ENCODE measurements around the gene POPDC3.
"Not testable (repeated sequence)": the region's sequence is repeated elsewhere in the genome, so short reads cannot be mapped to it uniquely, and the experiment has no call there.

POPDC3 gene, protein sequence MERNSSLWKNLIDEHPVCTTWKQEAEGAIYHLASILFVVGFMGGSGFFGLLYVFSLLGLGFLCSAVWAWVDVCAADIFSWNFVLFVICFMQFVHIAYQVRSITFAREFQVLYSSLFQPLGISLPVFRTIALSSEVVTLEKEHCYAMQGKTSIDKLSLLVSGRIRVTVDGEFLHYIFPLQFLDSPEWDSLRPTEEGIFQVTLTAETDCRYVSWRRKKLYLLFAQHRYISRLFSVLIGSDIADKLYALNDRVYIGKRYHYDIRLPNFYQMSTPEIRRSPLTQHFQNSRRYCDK

DNA sequence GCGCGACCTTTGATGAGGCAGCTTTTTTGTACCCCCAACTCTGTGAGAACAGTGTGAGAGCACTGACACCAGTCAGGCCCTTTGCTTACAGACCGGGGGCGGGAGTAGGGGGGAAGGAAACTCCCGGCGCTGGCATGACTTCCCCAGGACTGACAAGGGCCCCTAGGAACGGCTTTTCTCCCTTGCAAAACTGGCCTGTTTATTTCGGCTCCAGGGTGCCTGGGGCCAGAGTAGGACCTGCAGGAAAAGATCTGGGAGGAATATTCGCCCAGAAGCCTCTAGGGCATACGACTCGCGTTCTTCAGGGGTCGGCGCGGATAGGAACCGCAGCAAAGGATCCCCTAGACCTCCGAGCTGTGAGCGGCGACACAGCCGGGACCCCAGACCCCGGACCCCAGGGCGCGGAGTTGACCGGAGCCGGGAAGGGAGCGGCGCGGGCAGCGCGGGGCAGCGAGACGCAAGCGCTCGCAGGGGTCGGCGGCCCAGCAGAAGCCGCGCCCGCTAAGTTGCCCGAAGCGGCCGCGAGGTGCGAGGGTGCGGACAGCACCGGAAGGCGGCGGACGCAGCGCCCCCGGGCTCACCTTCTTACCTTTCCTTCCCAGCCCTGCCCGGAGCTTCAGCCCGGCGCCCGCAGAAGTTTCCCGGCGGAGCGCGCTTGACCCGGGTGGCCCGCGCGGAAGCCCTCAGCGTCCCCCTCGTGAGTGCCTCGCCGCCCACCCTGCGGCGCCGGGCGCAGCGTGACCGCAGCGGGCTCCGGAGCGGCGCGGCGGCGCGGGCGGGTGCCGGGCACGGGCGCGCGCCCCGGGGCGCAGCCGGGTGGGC lies at the start of gene POPDC3:
POPDC3 (minus strand) TSS at position 771 of the 822 bp plus-strand sequence. CDS start 18,105 bp downstream, outside the sequence.
- no peak for DNase-seq (ENCODE audit: low read depth)

DNA sequence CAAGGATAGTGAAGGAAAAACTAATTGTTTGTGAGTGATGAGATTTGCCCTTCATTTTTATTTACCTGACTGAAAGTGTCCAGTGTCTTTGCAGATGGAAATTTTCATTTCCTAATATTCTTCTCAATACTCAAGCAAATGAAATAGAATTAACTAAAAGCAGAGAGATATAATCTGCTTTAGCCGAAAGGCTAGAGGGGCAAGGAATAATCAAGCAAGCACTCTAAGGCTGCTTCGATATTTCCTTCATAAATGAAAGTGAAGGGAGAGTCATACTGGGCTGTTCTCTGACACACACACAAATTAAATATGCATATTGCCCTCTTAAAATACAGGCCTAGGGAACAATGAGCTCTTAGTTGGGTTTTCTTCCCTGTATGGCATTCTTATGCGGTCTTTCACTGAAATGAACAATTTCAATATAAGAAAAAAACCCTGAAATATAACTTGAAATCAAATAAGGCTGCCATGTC lies 47.5 kb upstream of the POPDC3 start:
- DNase-seq (ENCODE audit: low read depth) = no peak

DNA sequence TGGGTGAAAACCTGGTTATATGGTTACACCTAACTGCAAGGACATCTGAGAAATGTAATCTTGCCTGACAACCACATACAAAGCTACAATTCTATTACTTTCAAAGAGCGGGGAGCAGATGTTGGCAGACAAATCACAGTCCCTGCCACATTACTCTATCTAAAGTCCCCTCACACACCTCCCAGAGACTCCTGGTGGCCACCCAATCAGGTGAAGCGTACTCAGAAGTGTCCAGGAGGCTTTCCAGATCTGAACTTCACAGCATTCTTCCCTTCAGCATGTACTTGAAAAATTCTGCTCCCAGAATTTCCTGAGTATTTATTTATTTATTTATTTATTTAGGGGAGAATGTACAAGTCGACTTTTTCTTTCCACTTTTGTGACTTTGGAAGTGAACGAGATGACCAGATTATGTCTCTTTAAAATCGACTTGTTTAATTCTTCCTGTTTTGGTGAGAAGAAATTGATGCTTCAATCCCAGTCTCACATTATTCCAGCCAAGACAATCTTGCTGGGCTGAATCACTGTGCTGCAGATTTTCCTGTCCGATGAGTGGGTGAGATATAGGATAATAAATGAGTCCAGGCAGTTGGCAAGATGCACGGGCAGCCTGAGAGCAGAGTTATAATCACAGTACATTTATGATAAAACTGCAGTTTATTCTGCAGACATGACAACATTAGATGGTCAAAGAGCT lies 46.9 kb upstream of the POPDC3 start:
- no peak for DNase-seq (ENCODE audit: low read depth)

DNA sequence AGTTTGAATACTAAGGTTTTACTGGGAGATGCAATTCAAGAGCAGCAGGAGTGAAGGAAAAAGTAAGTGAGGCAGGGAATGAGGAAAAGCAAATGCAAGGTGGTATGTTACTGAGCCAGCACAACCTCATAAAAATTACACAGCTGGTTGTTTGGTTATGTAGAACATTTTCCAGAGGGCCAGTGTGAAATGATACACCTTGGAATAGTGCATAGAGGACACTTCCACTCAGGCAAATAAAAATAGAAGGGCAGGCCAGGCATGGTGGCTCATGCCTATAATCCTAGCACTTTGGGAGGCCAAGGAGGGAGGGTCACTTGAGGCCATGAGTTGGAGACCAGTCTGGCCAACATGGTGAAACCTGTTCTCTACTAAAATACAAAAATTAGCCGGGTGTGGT lies 43.4 kb upstream of the POPDC3 start:
- DNase-seq (ENCODE audit: low read depth) = no peak

DNA sequence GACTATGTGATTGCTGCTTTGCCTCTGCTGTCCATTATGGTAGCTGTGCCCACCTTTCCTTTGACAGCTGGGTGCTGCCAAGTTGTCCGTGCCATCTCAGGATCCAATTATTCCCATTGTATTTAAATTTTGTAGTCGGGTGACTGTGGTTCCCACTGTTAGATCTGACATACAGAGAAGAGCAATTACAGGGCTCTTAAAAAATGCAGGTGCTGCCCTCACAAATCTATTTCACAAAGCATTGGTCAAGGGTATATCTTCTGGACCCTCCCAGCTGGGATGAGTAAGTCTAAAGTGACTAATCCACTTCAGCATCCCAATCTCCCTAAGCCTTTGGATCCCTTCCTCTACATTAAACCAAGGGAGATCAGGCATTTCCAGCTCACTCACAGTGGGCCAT lies 41.4 kb upstream of the POPDC3 start:
- DNase-seq (ENCODE audit: low read depth) = not testable (repeated sequence)

DNA sequence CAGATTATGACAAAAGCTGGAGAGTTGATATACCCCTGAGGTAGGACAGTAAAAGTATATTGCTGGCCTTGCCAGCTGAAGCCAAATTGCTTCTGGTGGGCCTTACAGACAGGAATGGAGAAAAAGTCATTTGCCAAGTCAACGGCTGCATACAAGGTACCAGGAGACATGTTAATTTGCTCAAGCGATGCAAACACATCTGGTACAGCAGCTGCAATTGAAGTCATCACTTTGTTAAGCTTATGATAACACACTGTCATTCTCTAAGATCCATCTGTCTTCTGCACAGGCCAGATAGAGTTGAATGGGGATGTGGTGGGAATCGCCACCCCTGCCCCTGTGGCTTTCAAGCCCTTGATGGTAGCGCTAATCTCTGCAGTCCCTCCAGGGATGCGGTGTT lies 40.4 kb upstream of the POPDC3 start:
- no peak for DNase-seq (ENCODE audit: low read depth)

DNA sequence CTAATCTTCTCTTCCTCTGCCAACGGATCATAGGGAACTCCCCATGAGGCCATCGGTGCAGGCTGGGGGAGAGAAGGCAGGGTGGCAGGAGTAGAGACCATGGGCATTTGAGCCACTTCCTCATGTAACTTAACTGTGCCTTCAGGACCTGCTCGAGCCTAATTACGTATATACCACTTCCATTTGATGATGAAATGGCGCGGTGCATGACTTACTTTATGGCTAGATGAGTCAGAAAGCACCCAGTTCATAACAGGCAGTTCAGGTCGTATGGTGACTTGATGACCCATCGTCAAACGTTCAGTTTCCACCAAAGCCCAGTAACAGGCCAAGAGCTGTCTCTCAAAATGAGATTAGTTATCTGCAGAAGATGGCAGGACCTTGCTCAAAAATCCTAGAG lies 39.4 kb upstream of the POPDC3 start:
- not testable (repeated sequence) for DNase-seq (ENCODE audit: low read depth)

DNA sequence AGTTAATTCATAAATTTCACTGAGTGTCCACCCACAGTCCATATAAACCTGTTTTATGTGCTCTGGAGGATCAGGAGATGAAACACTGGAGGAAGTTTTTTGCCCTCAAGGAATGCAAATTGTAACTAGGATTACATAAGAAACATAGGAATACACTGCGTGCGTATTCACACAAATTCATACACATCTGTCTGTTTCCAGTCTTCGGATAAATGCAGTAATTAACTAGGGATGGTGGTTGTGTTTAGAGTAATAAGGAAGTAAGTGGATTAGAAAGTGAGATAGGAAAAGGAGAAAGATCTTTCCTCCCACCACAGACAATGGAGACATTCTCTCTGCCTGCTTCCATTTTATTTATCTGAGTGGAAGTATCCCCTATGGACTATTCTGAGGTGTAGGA lies 35.7 kb upstream of the POPDC3 start:
- no peak for DNase-seq (ENCODE audit: low read depth)

DNA sequence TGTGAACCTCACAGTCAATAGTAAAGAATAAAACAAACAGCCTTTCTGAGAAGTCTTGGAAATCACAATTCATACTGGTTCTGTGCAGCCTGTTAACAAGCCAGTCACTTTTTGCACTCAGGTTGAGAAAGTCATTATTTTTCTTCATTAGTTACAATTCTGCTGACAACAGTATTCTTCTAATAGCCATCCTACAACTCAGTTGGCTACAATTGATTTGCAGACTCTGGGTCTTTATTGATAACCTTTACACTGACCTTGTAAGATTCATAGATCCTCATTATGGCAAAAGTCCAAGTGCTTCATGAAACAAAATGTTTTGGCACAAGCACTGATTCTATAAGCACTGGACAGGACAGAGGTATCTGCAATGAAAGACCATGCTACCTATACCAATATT lies 34.9 kb upstream of the POPDC3 start:
- no peak for DNase-seq (ENCODE audit: low read depth)

DNA sequence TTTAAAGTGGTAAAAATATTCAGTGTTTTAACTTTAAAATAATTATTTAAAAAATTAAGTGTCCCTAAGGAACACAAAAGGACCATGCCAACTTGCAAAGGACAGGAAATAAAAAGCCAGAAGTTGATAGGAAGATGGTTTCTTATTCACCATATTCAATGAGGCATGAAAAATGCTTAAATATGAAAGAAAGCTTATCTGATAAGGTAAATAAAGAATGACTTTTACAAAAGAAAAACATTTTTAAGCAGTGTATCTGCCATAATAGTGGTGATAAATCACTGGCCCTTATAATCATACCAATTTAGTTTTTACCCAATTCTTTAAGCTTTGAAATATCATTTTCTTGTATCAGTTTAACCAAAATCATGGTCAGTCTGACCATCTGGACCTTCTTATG lies 33.5 kb upstream of the POPDC3 start:
- DNase-seq (ENCODE audit: low read depth) = no peak

DNA sequence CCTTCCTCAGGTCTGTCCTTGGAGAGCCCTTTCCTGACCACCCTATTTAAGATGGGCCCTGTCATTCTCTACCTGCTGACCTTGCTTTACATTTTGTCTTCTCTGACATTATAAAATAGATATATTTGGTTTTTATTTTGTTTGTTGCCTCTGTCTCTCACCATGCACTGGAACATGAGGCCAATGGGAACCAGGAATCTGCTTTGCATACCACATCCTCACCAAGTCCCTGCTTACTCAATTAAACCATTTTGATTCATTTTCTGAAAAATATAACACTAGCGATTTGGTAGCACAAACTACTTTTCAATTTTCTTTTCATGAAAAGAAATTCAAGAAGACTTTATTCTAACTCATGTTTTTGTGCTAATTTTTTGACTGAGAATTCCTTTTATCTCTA lies 32.8 kb upstream of the POPDC3 start:
- DNase-seq (ENCODE audit: low read depth) = no peak

DNA sequence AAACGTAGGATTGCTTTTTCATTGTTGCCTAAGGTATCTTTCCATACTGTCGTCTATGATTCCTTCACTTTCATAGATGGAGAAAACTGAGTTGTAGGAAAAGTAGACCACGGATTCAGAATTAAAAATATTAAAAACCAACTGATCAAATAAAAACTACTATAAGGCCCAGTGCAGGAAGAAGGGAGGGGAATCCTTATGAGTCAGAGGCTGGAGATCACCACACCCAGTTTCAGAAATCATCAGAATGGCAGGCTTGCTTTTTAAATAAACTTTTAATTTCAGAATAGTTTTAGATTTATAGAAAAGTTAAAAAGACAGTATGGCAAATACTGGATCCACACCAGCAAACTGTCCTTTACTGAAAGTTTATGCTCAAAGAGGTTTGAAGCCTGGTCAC lies 32.0 kb upstream of the POPDC3 start:
- DNase-seq (ENCODE audit: low read depth) = no peak

DNA sequence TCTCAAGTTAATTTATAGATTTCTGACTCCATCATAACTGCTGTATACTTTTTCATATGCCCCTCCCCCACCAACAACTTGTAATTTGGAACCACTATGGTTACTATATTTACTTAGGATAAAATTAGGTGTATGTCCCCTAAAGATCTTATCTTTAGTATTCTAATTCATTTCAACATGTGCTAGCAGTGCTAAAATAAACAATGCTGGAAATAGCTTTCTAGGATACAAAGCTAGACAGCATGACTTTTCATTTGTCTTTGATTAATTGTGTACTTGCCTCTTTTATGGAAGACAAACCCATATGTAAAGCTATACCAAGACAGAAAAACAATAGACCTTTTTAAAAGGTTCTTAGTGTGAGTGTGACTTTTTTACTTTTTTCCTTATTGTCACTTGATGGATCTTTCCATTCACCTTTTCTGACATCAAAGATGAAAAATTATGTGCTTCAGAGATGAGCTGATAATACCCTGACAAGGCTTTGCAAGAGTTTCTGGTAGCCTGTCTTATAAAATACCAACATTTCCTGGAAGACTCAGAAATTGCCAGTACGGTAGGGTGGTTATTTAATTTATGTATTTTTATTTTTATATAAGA lies 31.2 kb upstream of the POPDC3 start:
- DNase-seq (ENCODE audit: low read depth) = no peak

DNA sequence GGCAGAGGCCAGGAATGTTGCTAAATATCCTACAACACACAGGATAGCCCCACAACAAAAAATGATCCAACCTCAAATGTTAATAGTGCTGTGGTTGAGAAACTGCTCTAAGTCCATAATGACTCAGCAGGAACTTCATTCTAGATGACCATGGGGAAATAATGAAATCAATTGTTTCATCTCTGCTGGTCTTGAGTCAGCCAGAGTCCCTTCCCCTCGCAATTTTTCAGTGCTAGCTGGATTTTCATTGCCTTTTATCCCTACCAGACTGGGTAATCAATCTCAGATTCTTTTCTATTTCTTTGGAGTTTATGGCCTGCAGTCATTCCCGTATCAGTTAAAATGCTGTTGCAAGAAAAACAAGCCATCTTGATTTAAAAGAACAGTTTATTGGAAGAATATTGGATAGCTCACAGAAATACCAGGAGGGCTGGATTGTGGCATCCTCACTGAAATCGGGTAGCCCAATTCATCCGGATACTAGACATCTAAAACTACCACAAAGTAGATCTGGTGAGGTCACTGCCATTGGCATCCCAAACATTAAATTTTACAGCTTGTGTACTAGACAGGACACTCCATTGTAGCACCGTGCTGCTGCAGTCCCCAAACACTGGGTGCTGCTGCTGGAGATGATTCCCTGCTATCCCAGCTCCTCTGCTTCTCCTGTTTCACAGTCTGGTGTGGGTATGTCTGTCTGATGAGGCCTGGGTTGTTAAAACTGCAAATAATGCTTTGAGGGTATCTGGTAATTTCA lies 30.3 kb upstream of the POPDC3 start:
- DNase-seq (ENCODE audit: low read depth) = no peak

DNA sequence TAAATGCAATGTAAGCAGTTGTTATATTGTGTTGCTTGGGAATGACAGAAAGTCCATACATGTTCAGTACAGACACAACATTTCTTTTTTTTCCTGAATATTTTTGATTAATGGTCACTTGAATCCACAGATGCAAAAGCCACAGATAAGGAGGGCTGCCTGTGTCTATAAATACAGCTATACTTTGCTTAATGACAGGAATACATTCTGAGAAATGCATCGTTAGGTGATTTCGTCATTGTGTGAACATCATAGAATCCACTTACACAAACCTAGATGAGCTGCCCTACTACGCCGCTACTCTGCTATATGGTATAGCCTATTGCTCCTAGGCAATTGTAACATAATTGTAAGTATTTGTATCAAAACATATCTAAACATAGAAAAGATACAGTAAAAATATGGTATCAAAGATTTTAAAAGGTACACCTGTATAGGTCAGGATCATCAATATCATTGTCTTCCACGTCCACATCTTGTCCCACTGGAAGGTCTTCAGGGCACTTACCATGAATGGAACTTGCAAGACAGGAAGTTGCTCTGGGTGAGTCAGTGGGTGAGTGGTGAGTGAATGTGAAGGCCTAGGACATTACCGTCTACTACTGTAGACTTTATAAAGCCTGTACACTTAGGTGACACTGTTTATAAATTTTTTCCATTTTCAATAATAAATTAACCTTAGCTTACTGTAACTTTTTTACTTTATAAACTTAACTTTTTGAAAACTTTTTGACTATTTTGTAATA lies 27.9 kb upstream of the POPDC3 start:
- no peak for DNase-seq (ENCODE audit: low read depth)

DNA sequence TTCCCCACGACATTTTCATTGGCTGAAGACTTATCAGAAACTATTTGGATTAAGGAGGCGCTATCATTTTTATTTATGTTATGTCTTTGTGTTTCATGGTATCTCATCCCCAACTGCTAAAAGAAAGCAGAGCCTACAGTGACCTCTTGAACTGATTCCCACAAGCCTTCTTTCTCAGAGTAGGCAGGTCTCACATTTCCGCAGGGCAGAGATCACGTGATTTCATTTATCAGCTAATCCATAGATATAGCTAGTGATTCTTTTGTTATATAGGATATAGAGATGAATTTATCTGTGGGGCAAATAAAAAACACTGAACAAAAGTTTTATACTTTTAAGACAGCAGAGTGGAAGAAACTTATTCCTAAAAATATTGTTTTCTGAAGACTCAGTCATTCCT lies 25.0 kb upstream of the POPDC3 start:
- DNase-seq (ENCODE audit: low read depth) = no peak

DNA sequence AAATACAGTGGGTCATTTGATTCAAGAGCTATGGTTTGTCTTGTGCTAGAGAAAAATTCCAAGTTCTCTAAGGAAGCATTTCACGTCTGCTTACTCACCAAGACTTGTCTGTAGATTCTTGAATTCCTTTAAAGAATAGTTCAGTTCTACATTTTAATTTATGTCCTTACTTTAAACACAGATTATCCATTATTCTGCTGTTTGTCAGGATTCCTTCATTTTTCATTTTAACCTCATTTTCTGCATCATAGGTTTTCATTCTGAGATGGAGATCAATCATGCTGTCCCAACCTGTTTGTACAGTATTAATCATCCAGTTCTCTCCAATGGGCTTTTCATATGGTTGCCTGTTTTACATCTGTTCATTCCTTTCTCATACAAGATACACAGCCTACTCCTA lies 24.5 kb upstream of the POPDC3 start:
- DNase-seq (ENCODE audit: low read depth) = no peak

DNA sequence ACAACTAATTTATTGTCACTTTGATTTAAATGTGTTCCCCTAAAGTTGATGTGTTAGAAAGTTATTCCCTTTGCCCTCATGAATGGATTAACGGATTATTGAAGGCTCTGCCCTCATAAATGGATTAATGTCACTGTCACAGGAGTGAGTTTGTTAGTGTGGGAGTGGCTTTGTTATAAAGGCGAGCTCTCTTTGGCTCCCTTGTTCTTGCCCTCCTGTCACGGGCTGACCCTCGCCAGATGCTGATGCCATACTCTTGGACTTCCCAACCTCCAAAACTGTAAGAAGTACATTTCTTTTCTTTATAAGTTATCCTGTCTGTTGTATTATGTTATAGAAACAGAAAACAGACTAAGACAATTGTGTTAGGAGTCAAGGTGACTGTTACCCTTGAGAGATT lies 22.7 kb upstream of the POPDC3 start:
- DNase-seq (ENCODE audit: low read depth) = no peak

DNA sequence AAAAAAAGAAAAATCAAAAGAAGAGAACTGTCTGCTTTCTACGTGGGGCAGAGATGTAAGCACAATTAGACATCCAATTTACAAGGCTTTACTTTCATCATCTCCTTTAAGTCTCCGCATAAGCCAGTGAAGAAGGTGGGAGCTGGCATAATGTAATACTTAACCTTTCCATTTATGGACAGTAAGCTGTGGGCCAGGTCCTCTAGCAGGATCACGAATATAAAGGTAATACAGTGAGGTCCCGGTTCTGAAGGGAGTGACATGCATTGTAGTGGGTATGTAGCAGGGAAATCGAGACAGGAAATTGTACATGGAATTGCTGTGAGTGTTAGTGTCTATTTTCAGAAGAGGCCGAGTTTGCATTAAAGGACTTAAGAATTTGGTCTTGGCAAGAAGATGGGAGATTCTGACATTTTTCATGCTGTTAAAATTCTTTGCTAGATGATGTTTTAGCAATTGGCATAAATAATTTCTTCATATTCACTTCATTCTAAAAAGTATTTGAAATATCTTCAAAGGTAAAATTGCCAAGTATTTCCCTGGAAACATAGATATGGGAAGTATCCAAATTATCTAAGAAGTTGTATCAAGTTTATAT lies 20.4 kb upstream of the POPDC3 start:
- no peak for DNase-seq (ENCODE audit: low read depth)

DNA sequence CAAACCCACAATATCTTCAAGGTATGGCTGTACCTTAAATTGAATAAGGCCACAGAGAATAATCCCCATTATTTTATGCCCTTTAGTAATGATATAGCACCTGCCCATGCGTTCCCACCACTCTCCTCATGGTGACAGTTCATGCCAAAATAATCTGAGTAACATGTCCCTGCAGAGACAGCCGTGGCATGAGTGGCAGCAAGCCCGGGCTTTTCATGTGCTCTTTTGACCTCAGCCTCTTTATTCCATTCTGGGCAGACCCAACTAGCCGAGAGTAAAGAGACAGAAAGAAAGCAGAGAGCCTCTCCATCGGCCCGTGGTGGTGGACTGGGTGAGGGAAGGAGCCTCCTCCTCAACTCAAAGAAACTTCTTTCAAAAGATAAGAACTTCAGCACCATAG lies 19.9 kb upstream of the POPDC3 start:
- DNase-seq (ENCODE audit: low read depth) = no peak

DNA sequence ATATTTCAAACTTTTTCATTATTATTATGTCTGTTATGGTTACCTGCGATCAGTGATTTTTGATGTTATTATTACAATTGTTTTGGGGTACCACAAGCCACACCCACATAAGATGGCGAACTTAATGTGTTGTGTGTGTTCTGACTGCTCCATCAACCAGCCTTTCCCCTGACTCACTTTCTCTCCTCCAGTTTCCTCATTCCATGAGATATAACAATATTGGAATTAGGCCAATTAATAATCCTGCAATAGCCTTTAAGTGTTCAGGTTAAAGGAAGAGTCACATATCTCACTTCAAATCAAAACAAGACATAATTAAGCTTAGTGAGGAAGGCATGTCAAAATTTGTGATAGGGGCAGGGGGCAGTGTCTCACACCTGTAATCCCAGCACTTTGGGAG lies 16.3 kb upstream of the POPDC3 start:
- DNase-seq (ENCODE audit: low read depth) = no peak

Data from stimulated activated CD8-positive, alpha-beta memory T cell treated with anti-CD3 and anti-CD28 coated beads, Interleukin-15, amount 100 ng/mL, for 24 hours (primary cell).